Endodermal cell (in vitro differentiated cells): ENCODE measurements around the gene SECISBP2. TPM values are rescaled to one million over a fixed set of nuclear protein-coding genes. Genes with fewer than 3 reads are reported as not detected.

Experiments used
- DNase-seq: peaks from one replicate; pipeline ENCODE4 v3.0.0-alpha.2; 2017
- H3K27ac ChIP-seq: 2 replicates; pipeline ENCODE4 v1.5.1; 2013; ENCODE audit warnings: mild to moderate bottlenecking, low read depth, low read length, moderate library complexity
- H3K27me3 ChIP-seq: 2 replicates; pipeline ENCODE4 v1.6.1; 2013; ENCODE audit warnings: mild to moderate bottlenecking, low read length, moderate library complexity; ENCODE audit not compliant: insufficient read depth, control insufficient read depth, poor library complexity, severe bottlenecking
- H3K36me3 ChIP-seq: 2 replicates; pipeline ENCODE4 v1.7.0; 2013; ENCODE audit warnings: mild to moderate bottlenecking, low read length, moderate library complexity; ENCODE audit not compliant: control insufficient read depth, insufficient read depth
- H3K4me1 ChIP-seq: one replicate; pipeline ENCODE4 v1.7.0; 2013; ENCODE audit warnings: low read length; ENCODE audit not compliant: control insufficient read depth, insufficient read depth
- H3K4me3 ChIP-seq: 2 replicates; pipeline ENCODE4 v1.5.1; 2013; ENCODE audit warnings: mild to moderate bottlenecking, low read length, moderate library complexity
- H3K9ac ChIP-seq: 2 replicates; pipeline ENCODE4 v1.6.1; 2013; ENCODE audit warnings: mild to moderate bottlenecking, low read length, moderate library complexity; ENCODE audit not compliant: poor library complexity, severe bottlenecking; ENCODE audit errors: extremely low read depth
- H3K9me3 ChIP-seq: 2 replicates; pipeline ENCODE4 v1.6.1; 2013; ENCODE audit warnings: mild to moderate bottlenecking, low read length, moderate library complexity; ENCODE audit not compliant: control insufficient read depth
- H3K27ac Mint-ChIP-seq: 2 replicates; pipeline ENCODE4 v1.8.0; 2020; ENCODE audit warnings: mixed read lengths
- H3K27me3 Mint-ChIP-seq: 2 replicates; pipeline ENCODE4 v1.8.0; 2021; ENCODE audit warnings: mild to moderate bottlenecking, mixed read lengths; ENCODE audit not compliant: insufficient read depth
- H3K36me3 Mint-ChIP-seq: 2 replicates; pipeline ENCODE4 v1.8.0; 2020; ENCODE audit warnings: low read depth, mixed read lengths
- H3K4me1 Mint-ChIP-seq: 2 replicates; pipeline ENCODE4 v1.8.0; 2020; ENCODE audit warnings: mixed read lengths
- H3K4me3 Mint-ChIP-seq: 2 replicates; pipeline ENCODE4 v1.8.0; 2020; ENCODE audit warnings: mild to moderate bottlenecking, moderate library complexity, mixed read lengths
- H3K9me3 Mint-ChIP-seq: 2 replicates; pipeline ENCODE4 v1.8.0; 2020; ENCODE audit warnings: mild to moderate bottlenecking, mixed read lengths
- WGBS, 2 experiments: methylation state at CpG; one replicate each; pipeline versions ENCODE4 v1.1.5 to v1.1.7; 2013; ENCODE audit warnings: missing lambda C conversion rate in 2 of 2, mixed read lengths in 1 of 2; ENCODE audit not compliant: insufficient coverage in 1 of 2, insufficient read length in 1 of 2; 5-methylcytosine and 5-hydroxymethylcytosine counted together
- total RNA-seq, 2 donors: library from RNA; stranded (reverse); fragmentation: NEBNext Ultra II Directional in 1 of 2; extraction: Animal tissue kit (Norgen Biotek cat#: 25700) in 1 of 2; gene quantifications; 2 replicates in 1 of 2; 3 replicates in 1 of 2; pipeline ENCODE4 v1.2.1, GENCODE V29; 2021
- TF ChIP-seq, protein P1 (sequence below): fragments of 200-600 bp; sonication (generic); conservative IDR thresholded peaks from 2 replicates; pipeline ENCODE4 v1.5.0; 2021; ENCODE audit warnings: antibody characterized with exemption, mild to moderate bottlenecking

The SECISBP2 gene
- total RNA-seq, 2 donors from 2014 or later = 55.7 to 56.0 TPM

DNA sequence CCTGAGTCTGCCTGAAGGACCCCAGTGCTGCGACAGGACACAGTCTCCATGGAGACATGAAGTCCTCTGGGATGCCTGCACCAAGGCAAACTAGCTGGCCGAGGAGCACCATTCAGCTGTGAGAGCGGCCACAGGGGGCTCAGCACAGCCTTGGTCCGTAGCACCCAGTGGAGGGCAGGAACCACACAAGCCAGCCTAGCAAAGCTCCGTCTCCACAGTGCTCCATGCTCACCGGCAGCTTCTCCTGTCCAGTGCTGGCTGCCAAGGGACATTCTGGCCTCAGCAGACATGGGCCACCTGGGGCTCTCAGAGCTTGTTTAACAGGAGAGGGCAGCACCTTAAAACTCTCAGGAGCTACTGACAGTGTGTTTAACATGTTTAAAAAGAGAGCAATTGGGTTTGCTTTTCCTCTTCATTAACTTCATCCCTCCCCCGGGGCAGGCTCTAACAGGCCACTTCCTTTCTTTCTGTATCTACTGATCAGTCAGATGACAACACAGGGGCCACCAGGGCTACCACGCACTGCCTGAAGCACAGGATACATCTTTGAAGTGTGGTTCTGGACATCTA is 57.0 kb downstream of the SECISBP2 start:
- Mint-ChIP-seq H3K36me3 (peaks cover 25% of the 10 kb centered on the region), H3K9me3 (no peaks in the 10 kb centered on the region), H3K27me3 (no peaks in the 10 kb centered on the region), H3K27ac (no peak overlapping the region), H3K4me3 (no peak overlapping the region), H3K4me1 (peaks cover 6% of the 10 kb centered on the region)
- Histone ChIP-seq H3K27me3 (no peaks in the 10 kb centered on the region), H3K27ac (no peak overlapping the region), H3K4me3 (no peak overlapping the region), H3K9ac (no peak overlapping the region), H3K9me3 (no peaks in the 10 kb centered on the region), H3K4me1 (no peaks in the 10 kb centered on the region), H3K36me3 (no peaks in the 10 kb centered on the region)
- 90 to 100% methylated on average over 1 to 8 of the region's 8 CpGs for whole genome bisulfite sequencing, 2 experiments
- DNase-seq = peak; percentile 62
- TF ChIP-seq, protein P1, sequence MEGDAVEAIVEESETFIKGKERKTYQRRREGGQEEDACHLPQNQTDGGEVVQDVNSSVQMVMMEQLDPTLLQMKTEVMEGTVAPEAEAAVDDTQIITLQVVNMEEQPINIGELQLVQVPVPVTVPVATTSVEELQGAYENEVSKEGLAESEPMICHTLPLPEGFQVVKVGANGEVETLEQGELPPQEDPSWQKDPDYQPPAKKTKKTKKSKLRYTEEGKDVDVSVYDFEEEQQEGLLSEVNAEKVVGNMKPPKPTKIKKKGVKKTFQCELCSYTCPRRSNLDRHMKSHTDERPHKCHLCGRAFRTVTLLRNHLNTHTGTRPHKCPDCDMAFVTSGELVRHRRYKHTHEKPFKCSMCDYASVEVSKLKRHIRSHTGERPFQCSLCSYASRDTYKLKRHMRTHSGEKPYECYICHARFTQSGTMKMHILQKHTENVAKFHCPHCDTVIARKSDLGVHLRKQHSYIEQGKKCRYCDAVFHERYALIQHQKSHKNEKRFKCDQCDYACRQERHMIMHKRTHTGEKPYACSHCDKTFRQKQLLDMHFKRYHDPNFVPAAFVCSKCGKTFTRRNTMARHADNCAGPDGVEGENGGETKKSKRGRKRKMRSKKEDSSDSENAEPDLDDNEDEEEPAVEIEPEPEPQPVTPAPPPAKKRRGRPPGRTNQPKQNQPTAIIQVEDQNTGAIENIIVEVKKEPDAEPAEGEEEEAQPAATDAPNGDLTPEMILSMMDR = peak; percentile 12

GRCh38 chr9:89376286-89376685 is 58.0 kb downstream of the SECISBP2 start:
- H3K9ac ChIP-seq = no peak overlapping the region
- Mint-ChIP-seq H3K27me3 (no peaks in the 10 kb centered on the region), H3K36me3 (peaks cover 25% of the 10 kb centered on the region), H3K9me3 (no peaks in the 10 kb centered on the region), H3K27ac (peak overlapping the region; percentile 75), H3K4me1 (peaks cover 6% of the 10 kb centered on the region), H3K4me3 (no peak overlapping the region)
- no peak overlapping the region for H3K4me3 ChIP-seq
- no peaks in the 10 kb centered on the region for H3K4me1 ChIP-seq
- no peaks in the 10 kb centered on the region for H3K36me3 ChIP-seq
- TF ChIP-seq, protein P1 = no peak
- no peak overlapping the region for H3K27ac ChIP-seq
- H3K27me3 ChIP-seq = no peaks in the 10 kb centered on the region
- DNase-seq = no peak
- 92 to 97% methylated on average over 4 of the region's 4 CpGs for WGBS, 2 experiments
- H3K9me3 ChIP-seq = no peaks in the 10 kb centered on the region

- H3K9me3 Mint-ChIP-seq = no peaks in the 10 kb centered on the region
- H3K9me3 ChIP-seq = no peaks in the 10 kb centered on the region
- H3K36me3 Mint-ChIP-seq = peaks cover 25% of the 10 kb centered on the region
- no peak overlapping the region for H3K4me3 Mint-ChIP-seq
- WGBS, 2 experiments = 68 to 93% methylated on average over 3 to 17 of the region's 17 CpGs
- H3K4me3 ChIP-seq = no peak overlapping the region
- H3K27me3 ChIP-seq = no peaks in the 10 kb centered on the region
- no peaks in the 10 kb centered on the region for H3K36me3 ChIP-seq
- TF ChIP-seq, protein P1 = no peak
- no peak overlapping the region for H3K27ac ChIP-seq
- DNase-seq = no peak
- no peak overlapping the region for H3K9ac ChIP-seq
- H3K4me1 ChIP-seq = no peaks in the 10 kb centered on the region
- peak overlapping the region; percentile 75 for H3K27ac Mint-ChIP-seq
- peaks cover 6% of the 10 kb centered on the region for H3K4me1 Mint-ChIP-seq
- no peaks in the 10 kb centered on the region for H3K27me3 Mint-ChIP-seq
Observed at GRCh38 chr9:89376741-89377351, 58.5 kb downstream of the SECISBP2 start.
